CD4-positive, alpha-beta T cell treated with Interleukin-21 for 1 hour (primary cell): ENCODE results near the gene ACAA2.
A peak's percentile ranks its signal among the peaks of the same experiment; 100 is the strongest.

ENCODE experiments used
- DNase-seq: peaks from one replicate; pipeline ENCODE4 v3.0.0-alpha.2; 2020

ACAA2 gene

GRCh38 chr18:49813319-49814146 lies at the start of gene ACAA2:
Gene ACAA2 (minus strand): TSS chr18:49813533. CDS start chr18:49813484, 49 bp downstream.
- peak; percentile 83 for DNase-seq

GRCh38 chr18:49862656-49863385 lies 49.5 kb upstream of the ACAA2 start:
- DNase-seq, result no peak

GRCh38 chr18:49861659-49862058 lies 48.3 kb upstream of the ACAA2 start:
- DNase-seq, result peak; percentile 36

- no peak for DNase-seq
Measured at GRCh38 chr18:49859725-49860124, 46.4 kb upstream of the ACAA2 start.

GRCh38 chr18:49859021-49859359 lies 45.7 kb upstream of the ACAA2 start:
- DNase-seq, result no peak

GRCh38 chr18:49858309-49859020 lies 45.1 kb upstream of the ACAA2 start:
- peak; percentile 58 for DNase-seq

GRCh38 chr18:49857708-49858107 lies 44.4 kb upstream of the ACAA2 start:
- no peak for DNase-seq

- DNase-seq, result no peak
Measured at GRCh38 chr18:49856496-49856895, 43.2 kb upstream of the ACAA2 start.

GRCh38 chr18:49855711-49856415 lies 42.5 kb upstream of the ACAA2 start:
- DNase-seq, result no peak

- DNase-seq, result no peak
Measured at GRCh38 chr18:49854681-49855080, 41.3 kb upstream of the ACAA2 start.

GRCh38 chr18:49853436-49853835 lies 40.1 kb upstream of the ACAA2 start:
- no peak for DNase-seq

GRCh38 chr18:49853011-49853410 lies 39.7 kb upstream of the ACAA2 start:
- DNase-seq, result no peak

GRCh38 chr18:49851624-49852023 lies 38.3 kb upstream of the ACAA2 start:
- DNase-seq, result no peak

GRCh38 chr18:49850636-49851035 lies 37.3 kb upstream of the ACAA2 start:
- DNase-seq, result no peak

GRCh38 chr18:49849331-49850217 lies 36.2 kb upstream of the ACAA2 start:
- no peak for DNase-seq

- DNase-seq, result no peak
Measured at GRCh38 chr18:49848115-49848514, 34.8 kb upstream of the ACAA2 start.

GRCh38 chr18:49847524-49847923 lies 34.2 kb upstream of the ACAA2 start:
- no peak for DNase-seq

- DNase-seq, result no peak
Measured at GRCh38 chr18:49846718-49847470, 33.6 kb upstream of the ACAA2 start.

GRCh38 chr18:49846361-49846662 lies 33.0 kb upstream of the ACAA2 start:
- DNase-seq, result no peak

- no peak for DNase-seq
Measured at GRCh38 chr18:49845629-49846360, 32.5 kb upstream of the ACAA2 start.

GRCh38 chr18:49844903-49845302 lies 31.6 kb upstream of the ACAA2 start:
- no peak for DNase-seq
